HS-5 (cell line): ENCODE measurements around the gene SARNP.

Experiments used
- DNase-seq: peaks from one replicate; pipeline ENCODE4 v3.0.0-alpha.2; 2012; ENCODE audit warnings: low read depth

Gene SARNP

GRCh38 chr12:55724226-55724939 lies 93.1 kb downstream of the SARNP start:
- no peak for DNase-seq

- DNase-seq: no peak
These were observed 93.9 kb downstream of the SARNP start for GRCh38 chr12:55723516-55724225.

GRCh38 chr12:55722948-55723347 lies 94.6 kb downstream of the SARNP start:
- DNase-seq: no peak

- no peak for DNase-seq
These were observed 95.8 kb downstream of the SARNP start for GRCh38 chr12:55721601-55722213.

- DNase-seq: peak; percentile 97
These were observed 96.6 kb downstream of the SARNP start for GRCh38 chr12:55720894-55721444.

- DNase-seq: no peak
These were observed 97.4 kb downstream of the SARNP start, which contains the start of gene RDH5 for GRCh38 chr12:55720071-55720564. TSS of gene RDH5 (plus strand) at chr12:55720393. CDS start at chr12:55721185, 792 bp downstream.

- no peak for DNase-seq
These were observed 98.2 kb downstream of the SARNP start for GRCh38 chr12:55719371-55719770.

- no peak for DNase-seq
These were observed 98.8 kb downstream of the SARNP start for GRCh38 chr12:55718624-55719275.

GRCh38 chr12:55718015-55718414 lies 99.5 kb downstream of the SARNP start:
- DNase-seq: no peak

GRCh38 chr12:55717011-55718007 lies 100.2 kb downstream of the SARNP start:
- DNase-seq: no peak

- no peak for DNase-seq
These were observed 101.0 kb downstream of the SARNP start for GRCh38 chr12:55716582-55716957.

GRCh38 chr12:55715833-55716581 lies 101.5 kb downstream of the SARNP start, which contains the start of gene BLOC1S1:
TSS of gene BLOC1S1 (plus strand) at chr12:55716046. CDS start at chr12:55716052, 6 bp downstream.
- peak; percentile 88 for DNase-seq

- no peak for DNase-seq
These were observed 102.3 kb downstream of the SARNP start for GRCh38 chr12:55715169-55715764.

- DNase-seq: peak; percentile 91
These were observed 103.8 kb downstream of the SARNP start for GRCh38 chr12:55713721-55714120.

GRCh38 chr12:55712700-55713415 lies 104.7 kb downstream of the SARNP start:
- no peak for DNase-seq

GRCh38 chr12:55711786-55712553 lies 105.6 kb downstream of the SARNP start:
- DNase-seq: no peak

- DNase-seq: no peak
These were observed 108.8 kb downstream of the SARNP start for GRCh38 chr12:55708695-55709233.
